Loucy (cell line): Measurements from ENCODE around the gene PREX1.

Experiments used
- EZH2phosphoT487 ChIP-seq: fragments of 200-600 bp; IDR thresholded peaks from 2 replicates; pipeline ENCODE4 v1.6.1; 2018; ENCODE audit warnings: antibody characterized with exemption, mild to moderate bottlenecking, moderate library complexity, borderline replicate concordance
- TF ChIP-seq, protein P1 (sequence below): fragments of 200-600 bp; sonication (generic); conservative IDR thresholded peaks from 2 replicates; pipeline ENCODE4 v1.5.1; 2014; ENCODE audit warnings: mild to moderate bottlenecking, antibody characterized with exemption, low read length

DNA sequence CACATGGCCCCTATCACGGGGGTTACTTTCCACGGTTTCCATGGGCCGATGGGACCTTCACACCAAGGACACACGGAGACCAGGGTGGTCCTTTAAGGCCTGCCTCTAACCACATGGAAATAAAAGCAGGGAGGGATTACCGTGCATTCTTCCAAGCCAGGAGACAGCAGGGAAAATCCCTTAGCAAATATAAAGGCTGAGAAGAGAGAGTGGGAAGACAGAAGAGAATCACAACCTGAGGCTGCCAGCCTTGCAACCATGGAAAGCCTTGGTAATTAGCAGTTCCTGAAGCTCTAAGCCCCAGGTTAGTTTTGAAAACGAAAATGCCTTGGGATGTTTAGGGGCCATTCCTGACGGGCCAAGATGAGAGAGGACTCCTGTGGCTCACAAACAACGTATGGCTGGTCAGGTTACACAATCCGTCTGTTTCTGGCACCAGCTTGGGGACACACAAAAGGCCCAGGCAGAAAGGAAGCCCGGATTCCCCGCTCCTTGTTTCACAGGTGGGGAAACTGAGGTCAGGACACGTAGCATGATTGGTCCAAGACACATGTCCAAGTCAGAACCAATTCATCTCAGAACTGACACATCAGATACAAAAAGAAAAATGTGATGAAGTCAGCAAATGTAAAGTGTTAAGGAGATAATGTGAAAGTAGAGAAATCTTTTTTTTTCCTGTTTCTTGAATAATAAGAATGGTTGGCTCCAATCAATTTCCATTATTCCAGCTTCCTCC is 2.8 kb downstream of the PREX1 start:
- TF ChIP-seq, protein P1, sequence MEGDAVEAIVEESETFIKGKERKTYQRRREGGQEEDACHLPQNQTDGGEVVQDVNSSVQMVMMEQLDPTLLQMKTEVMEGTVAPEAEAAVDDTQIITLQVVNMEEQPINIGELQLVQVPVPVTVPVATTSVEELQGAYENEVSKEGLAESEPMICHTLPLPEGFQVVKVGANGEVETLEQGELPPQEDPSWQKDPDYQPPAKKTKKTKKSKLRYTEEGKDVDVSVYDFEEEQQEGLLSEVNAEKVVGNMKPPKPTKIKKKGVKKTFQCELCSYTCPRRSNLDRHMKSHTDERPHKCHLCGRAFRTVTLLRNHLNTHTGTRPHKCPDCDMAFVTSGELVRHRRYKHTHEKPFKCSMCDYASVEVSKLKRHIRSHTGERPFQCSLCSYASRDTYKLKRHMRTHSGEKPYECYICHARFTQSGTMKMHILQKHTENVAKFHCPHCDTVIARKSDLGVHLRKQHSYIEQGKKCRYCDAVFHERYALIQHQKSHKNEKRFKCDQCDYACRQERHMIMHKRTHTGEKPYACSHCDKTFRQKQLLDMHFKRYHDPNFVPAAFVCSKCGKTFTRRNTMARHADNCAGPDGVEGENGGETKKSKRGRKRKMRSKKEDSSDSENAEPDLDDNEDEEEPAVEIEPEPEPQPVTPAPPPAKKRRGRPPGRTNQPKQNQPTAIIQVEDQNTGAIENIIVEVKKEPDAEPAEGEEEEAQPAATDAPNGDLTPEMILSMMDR = no peak
- no peak for TF ChIP-seq EZH2phosphoT487
